Stimulated activated naive CD8-positive, alpha-beta T cell treated with anti-CD3 and anti-CD28 coated beads, Interleukin-15, Interleukin-2, amounts not matched to agents 100 ng/mL and 50 ng/mL, for 24 hours (primary cell): ENCODE measurements around the gene ITPRIPL1.
A peak's percentile ranks its signal among the peaks of the same experiment; 100 is the strongest.

Experiments used
- H3K27ac Mint-ChIP-seq: one replicate; pipeline ENCODE4 v1.8.0; 2021; ENCODE audit warnings: mild to moderate bottlenecking, mixed read lengths
- H3K27me3 Mint-ChIP-seq: one replicate; pipeline ENCODE4 v1.8.0; 2021; ENCODE audit warnings: mixed read lengths
- H3K36me3 Mint-ChIP-seq: one replicate; pipeline ENCODE4 v1.8.0; 2021; ENCODE audit warnings: low read depth, mixed read lengths
- H3K4me1 Mint-ChIP-seq: one replicate; pipeline ENCODE4 v1.8.0; 2021; ENCODE audit warnings: low read depth, mixed read lengths
- H3K4me3 Mint-ChIP-seq: one replicate; pipeline ENCODE4 v1.8.0; 2021; ENCODE audit warnings: mild to moderate bottlenecking, mixed read lengths
- H3K9me3 Mint-ChIP-seq: one replicate; pipeline ENCODE4 v1.8.0; 2021; ENCODE audit warnings: mixed read lengths

The ITPRIPL1 gene

GRCh38 chr2:96316999-96317398 lies 8.1 kb upstream of the ITPRIPL1 start:
- Mint-ChIP-seq H3K4me3 (no peak overlapping the region), H3K27me3 (no peaks in the 10 kb centered on the region), H3K4me1 (peaks cover 56% of the 10 kb centered on the region), H3K27ac (no peak overlapping the region), H3K36me3 (no peaks in the 10 kb centered on the region), H3K9me3 (no peaks in the 10 kb centered on the region)

GRCh38 chr2:96317584-96317997 lies 7.5 kb upstream of the ITPRIPL1 start:
- no peaks in the 10 kb centered on the region for H3K36me3 Mint-ChIP-seq
- H3K4me1 Mint-ChIP-seq = peaks cover 57% of the 10 kb centered on the region
- H3K27ac Mint-ChIP-seq = peak overlapping the region; percentile 61
- H3K27me3 Mint-ChIP-seq = no peaks in the 10 kb centered on the region
- H3K9me3 Mint-ChIP-seq = no peaks in the 10 kb centered on the region
- H3K4me3 Mint-ChIP-seq = no peak overlapping the region

GRCh38 chr2:96318723-96319122 lies 6.4 kb upstream of the ITPRIPL1 start:
- Mint-ChIP-seq H3K9me3 (no peaks in the 10 kb centered on the region), H3K27ac (peak overlapping the region; percentile 33)

GRCh38 chr2:96319396-96319795 lies 5.7 kb upstream of the ITPRIPL1 start:
- H3K9me3 Mint-ChIP-seq = no peaks in the 10 kb centered on the region
- H3K4me1 Mint-ChIP-seq = peaks cover 70% of the 10 kb centered on the region
- H3K36me3 Mint-ChIP-seq = no peaks in the 10 kb centered on the region

More at GRCh38 chr2:96318723-96319122, 6.4 kb upstream of the ITPRIPL1 start:
- Mint-ChIP-seq H3K4me1 (peaks cover 64% of the 10 kb centered on the region), H3K27me3 (peaks cover 5% of the 10 kb centered on the region), H3K4me3 (no peak overlapping the region), H3K36me3 (no peaks in the 10 kb centered on the region)

GRCh38 chr2:96320326-96320725 lies 4.8 kb upstream of the ITPRIPL1 start:
- Mint-ChIP-seq H3K27ac (no peak overlapping the region), H3K4me3 (peak overlapping the region; percentile 85), H3K36me3 (peaks cover under 1% of the 10 kb centered on the region), H3K9me3 (no peaks in the 10 kb centered on the region), H3K27me3 (peaks cover 5% of the 10 kb centered on the region), H3K4me1 (peaks cover 72% of the 10 kb centered on the region)

More at GRCh38 chr2:96319396-96319795, 5.7 kb upstream of the ITPRIPL1 start:
- Mint-ChIP-seq H3K4me3 (no peak overlapping the region), H3K27ac (peak overlapping the region; percentile 33), H3K27me3 (peaks cover 5% of the 10 kb centered on the region)

- H3K4me1 Mint-ChIP-seq = peaks cover 72% of the 10 kb centered on the region
- H3K9me3 Mint-ChIP-seq = no peaks in the 10 kb centered on the region
- H3K27me3 Mint-ChIP-seq = peaks cover 5% of the 10 kb centered on the region
- H3K4me3 Mint-ChIP-seq = peak overlapping the region; percentile 85
- peaks cover 7% of the 10 kb centered on the region for H3K36me3 Mint-ChIP-seq
- peak overlapping the region; percentile 84 for H3K27ac Mint-ChIP-seq
Observed at GRCh38 chr2:96320728-96321622, 4.1 kb upstream of the ITPRIPL1 start.

GRCh38 chr2:96323849-96324248 lies 1.3 kb upstream of the ITPRIPL1 start:
- Mint-ChIP-seq H3K27me3 (peaks cover 5% of the 10 kb centered on the region), H3K4me3 (peak overlapping the region; percentile 96), H3K27ac (peak overlapping the region; percentile 88), H3K9me3 (no peaks in the 10 kb centered on the region), H3K4me1 (peaks cover 76% of the 10 kb centered on the region), H3K36me3 (peaks cover 35% of the 10 kb centered on the region)

GRCh38 chr2:96324721-96325040 lies 436 bp upstream of the ITPRIPL1 start:
- Mint-ChIP-seq H3K4me3 (peak overlapping the region; percentile 96), H3K27ac (peak overlapping the region; percentile 88), H3K9me3 (no peaks in the 10 kb centered on the region), H3K36me3 (peaks cover 44% of the 10 kb centered on the region), H3K4me1 (peaks cover 75% of the 10 kb centered on the region), H3K27me3 (peaks cover 5% of the 10 kb centered on the region)

GRCh38 chr2:96325884-96326255 lies 753 bp downstream of the ITPRIPL1 start:
- Mint-ChIP-seq H3K9me3 (no peaks in the 10 kb centered on the region), H3K27ac (peak overlapping the region; percentile 92)

GRCh38 chr2:96326564-96326963 lies 1.4 kb downstream of the ITPRIPL1 start:
- H3K36me3 Mint-ChIP-seq = peaks cover 45% of the 10 kb centered on the region
- H3K4me1 Mint-ChIP-seq = peaks cover 62% of the 10 kb centered on the region
- H3K4me3 Mint-ChIP-seq = peak overlapping the region; percentile 96
- no peak overlapping the region for H3K27ac Mint-ChIP-seq
- peaks cover 5% of the 10 kb centered on the region for H3K27me3 Mint-ChIP-seq
- no peaks in the 10 kb centered on the region for H3K9me3 Mint-ChIP-seq

More at GRCh38 chr2:96325884-96326255, 753 bp downstream of the ITPRIPL1 start:
- Mint-ChIP-seq H3K36me3 (peaks cover 45% of the 10 kb centered on the region), H3K4me1 (peaks cover 63% of the 10 kb centered on the region), H3K27me3 (peaks cover 5% of the 10 kb centered on the region), H3K4me3 (peak overlapping the region; percentile 96)

- H3K36me3 Mint-ChIP-seq = peaks cover 45% of the 10 kb centered on the region
- peak overlapping the region; percentile 96 for H3K4me3 Mint-ChIP-seq
Observed at GRCh38 chr2:96326990-96327820, 2.1 kb downstream of the ITPRIPL1 start.

GRCh38 chr2:96329456-96329855 lies 4.3 kb downstream of the ITPRIPL1 start:
- H3K9me3 Mint-ChIP-seq = no peaks in the 10 kb centered on the region
- H3K27ac Mint-ChIP-seq = no peak overlapping the region
- H3K27me3 Mint-ChIP-seq = no peaks in the 10 kb centered on the region
- peaks cover 55% of the 10 kb centered on the region for H3K4me1 Mint-ChIP-seq
- no peak overlapping the region for H3K4me3 Mint-ChIP-seq
- peaks cover 45% of the 10 kb centered on the region for H3K36me3 Mint-ChIP-seq

More at GRCh38 chr2:96326990-96327820, 2.1 kb downstream of the ITPRIPL1 start:
- Mint-ChIP-seq H3K27ac (no peak overlapping the region), H3K27me3 (peaks cover 5% of the 10 kb centered on the region), H3K9me3 (no peaks in the 10 kb centered on the region), H3K4me1 (peaks cover 58% of the 10 kb centered on the region)

GRCh38 chr2:96329874-96330273 lies 4.8 kb downstream of the ITPRIPL1 start:
- Mint-ChIP-seq H3K27ac (no peak overlapping the region), H3K4me1 (peaks cover 55% of the 10 kb centered on the region), H3K4me3 (no peak overlapping the region), H3K36me3 (peaks cover 45% of the 10 kb centered on the region), H3K9me3 (no peaks in the 10 kb centered on the region), H3K27me3 (no peaks in the 10 kb centered on the region)

GRCh38 chr2:96330407-96330806 lies 5.3 kb downstream of the ITPRIPL1 start:
- Mint-ChIP-seq H3K27ac (no peak overlapping the region), H3K4me1 (peaks cover 55% of the 10 kb centered on the region), H3K36me3 (peaks cover 44% of the 10 kb centered on the region), H3K27me3 (no peaks in the 10 kb centered on the region), H3K4me3 (no peak overlapping the region), H3K9me3 (no peaks in the 10 kb centered on the region)

- Mint-ChIP-seq H3K4me3 (peak overlapping the region; percentile 37), H3K36me3 (peaks cover 27% of the 10 kb centered on the region)
Observed at GRCh38 chr2:96333708-96334107, 8.6 kb downstream of the ITPRIPL1 start.

More at GRCh38 chr2:96333708-96334107, 8.6 kb downstream of the ITPRIPL1 start:
- H3K9me3 Mint-ChIP-seq = no peaks in the 10 kb centered on the region
- peaks cover 49% of the 10 kb centered on the region for H3K4me1 Mint-ChIP-seq
- H3K27ac Mint-ChIP-seq = peak overlapping the region; percentile 7
- H3K27me3 Mint-ChIP-seq = no peaks in the 10 kb centered on the region
